K562 (cell line): ENCODE data around the gene ITGA7. TPM values are rescaled to one million over a fixed set of nuclear protein-coding genes. Genes with fewer than 3 reads are reported as not detected.

Experiments used
- BDP1 ChIP-seq: IDR thresholded peaks from 3 replicates; pipeline ENCODE4 v1.6.1; 2011; ENCODE audit not compliant: insufficient read length, insufficient read depth
- CHAMP1 ChIP-seq: fragments of 450-650 bp; IDR thresholded peaks from 2 replicates; pipeline ENCODE4 v1.6.1; 2016; ENCODE audit warnings: mild to moderate bottlenecking
- CLOCK ChIP-seq: fragments of 250-450 bp; sonication (Bioruptor Pico); IDR thresholded peaks from 2 replicates; pipeline ENCODE4 v1.4.0; 2020; ENCODE audit warnings: mild to moderate bottlenecking, moderate library complexity, borderline replicate concordance
- ETV5 ChIP-seq: sonication (generic); formaldehyde crosslinking; IDR thresholded peaks from 2 replicates; pipeline ENCODE4 v1.4.0; 2020; ENCODE audit warnings: low read depth, mild to moderate bottlenecking, missing genetic modification reagents
- HSF4 ChIP-seq: fragments of 250-450 bp; sonication (Bioruptor Pico); IDR thresholded peaks from 2 replicates; pipeline ENCODE4 v2.1.2; 2022; ENCODE audit warnings: mild to moderate bottlenecking, moderate library complexity, borderline replicate concordance
- LARP7 ChIP-seq: fragments of 450-650 bp; IDR thresholded peaks from 2 replicates; pipeline ENCODE4 v1.6.1; 2016
- LCOR ChIP-seq: sonication (generic); formaldehyde crosslinking; IDR thresholded peaks from 2 replicates; pipeline ENCODE4 v1.8.0; 2022; ENCODE audit warnings: mild to moderate bottlenecking, missing genetic modification reagents
- MCM2 ChIP-seq: fragments of 450-650 bp; IDR thresholded peaks from 2 replicates; pipeline ENCODE4 v1.6.1; 2017; ENCODE audit warnings: low read depth, mild to moderate bottlenecking
- MEIS2 ChIP-seq: fragments of 450-650 bp; IDR thresholded peaks from 2 replicates; pipeline ENCODE4 v1.6.1; 2014; ENCODE audit warnings: mild to moderate bottlenecking; ENCODE audit not compliant: partially characterized antibody
- NBN ChIP-seq: fragments of 450-650 bp; IDR thresholded peaks from 2 replicates; pipeline ENCODE4 v1.6.1; 2016; ENCODE audit warnings: low read depth, mild to moderate bottlenecking
- POLR3A ChIP-seq: IDR thresholded peaks from 2 replicates; pipeline ENCODE4 v1.6.1; 2011; ENCODE audit warnings: borderline replicate concordance, mild to moderate bottlenecking, moderate library complexity; ENCODE audit not compliant: insufficient read length, insufficient read depth; ENCODE audit errors: extremely low read depth
- PYGO2 ChIP-seq: fragments of 450-650 bp; IDR thresholded peaks from 2 replicates; pipeline ENCODE4 v1.6.1; 2016; ENCODE audit warnings: mild to moderate bottlenecking, missing genetic modification characterization, moderate library complexity, missing compliant biosample characterization
- RNF2 ChIP-seq: sonication (generic); IDR thresholded peaks from 2 replicates; pipeline ENCODE4 v1.6.1; 2016
- SAP30 ChIP-seq: fragments of 200-600 bp; sonication (generic); IDR thresholded peaks from 2 replicates; pipeline ENCODE4 v1.6.1; 2012; ENCODE audit warnings: borderline replicate concordance, low read depth, mild to moderate bottlenecking, moderate library complexity, low read length, control low read depth, inconsistent platforms; ENCODE audit not compliant: insufficient read depth, poor library complexity, severe bottlenecking
- TCFL5 ChIP-seq: fragments of 250-450 bp; sonication (Bioruptor Pico); conservative IDR thresholded peaks from 2 replicates; pipeline ENCODE4 v1.6.1; 2021; ENCODE audit warnings: mild to moderate bottlenecking, moderate library complexity, matching md5 sums
- ZBTB33 ChIP-seq: sonication (generic); formaldehyde crosslinking; IDR thresholded peaks from 2 replicates; pipeline ENCODE4 v1.8.1; 2023; ENCODE audit warnings: mild to moderate bottlenecking, missing genetic modification reagents
- ZBTB8A ChIP-seq: fragments of 450-650 bp; IDR thresholded peaks from 2 replicates; pipeline ENCODE4 v1.6.1; 2018; ENCODE audit warnings: mild to moderate bottlenecking, moderate library complexity; ENCODE audit not compliant: partially characterized antibody
- ZNF232 ChIP-seq: sonication (generic); formaldehyde crosslinking; IDR thresholded peaks from 2 replicates; pipeline ENCODE4 v1.8.0; 2022; ENCODE audit warnings: mild to moderate bottlenecking, missing genetic modification reagents
- ZNF551 ChIP-seq: fragments of 250-450 bp; sonication (Bioruptor Pico); IDR thresholded peaks from 2 replicates; pipeline ENCODE4 v1.5.0; 2021; ENCODE audit warnings: mild to moderate bottlenecking, moderate library complexity
- ZNF668 ChIP-seq: fragments of 250-450 bp; sonication (Bioruptor Pico); IDR thresholded peaks from 2 replicates; pipeline ENCODE4 v1.8.0; 2022; ENCODE audit warnings: mild to moderate bottlenecking, inconsistent platforms
- ZNF707 ChIP-seq: fragments of 250-450 bp; sonication (Bioruptor Pico); conservative IDR thresholded peaks from 2 replicates; pipeline ENCODE4 v1.8.0; 2022; ENCODE audit warnings: inconsistent platforms, mild to moderate bottlenecking, moderate library complexity
- polyA plus RNA-seq, 8 experiments: library from polyadenylated mRNA; depleted of rRNA in 4 of 8; stranded (reverse) in 5 of 8; unstranded in 3 of 8; fragments of >200 nt; fragmentation: Nextera tagmentation in 2 of 8; fragmentation: Illumina TruSeq in 1 of 8; extraction: Ambion mirVana in 2 of 8; extraction: Trizol in 1 of 8; gene quantifications; 2 replicates each; pipeline versions ENCODE4 v1.2.1 to v1.2.3, GENCODE V29; 2011 to 2014; ENCODE audit warnings: inconsistent platforms in 1 of 8, missing spikeins in 1 of 8
- total RNA-seq, 7 experiments: library from RNA; depleted of rRNA in 6 of 7; stranded (reverse); fragments of >200 nt in 6 of 7; fragmentation: Illumina TruSeq in 2 of 7; extraction: Trizol in 2 of 7; gene quantifications; 2 replicates each; pipeline versions ENCODE4 v1.2.1 to v1.2.3, GENCODE V29; 2011 to 2021; ENCODE audit warnings: low replicate concordance in 1 of 7

The ITGA7 gene
- total and polyA plus RNA-seq, 9 of the 15 experiments (the other 6 are each of a cell fraction or from before 2014, with no cell fraction given): 0.11 to 2.3 (median 0.56) TPM; not detected in 1

- no peak for TF ChIP-seq CLOCK
- TF ChIP-seq SAP30: peak; percentile 85
- TF ChIP-seq MEIS2: peak; percentile 86
- no peak for TF ChIP-seq ZBTB8A
- TF ChIP-seq ETV5: peak; percentile 57
- peak; percentile 73 for TF ChIP-seq RNF2
- TF ChIP-seq ZNF232 (CRISPR knock-in tag): no peak
- TF ChIP-seq HSF4 (CRISPR knock-in tag): no peak
- no peak for TF ChIP-seq BDP1
- no peak for TF ChIP-seq ZNF707
- TF ChIP-seq TCFL5 (CRISPR knock-in tag): no peak
- no peak for TF ChIP-seq CHAMP1
- TF ChIP-seq MCM2: no peak
- no peak for TF ChIP-seq POLR3A
- no peak for TF ChIP-seq PYGO2
- TF ChIP-seq ZBTB33 (CRISPR knock-in tag): peak; percentile 29; the same call in 1 of the 2 replicates
- no peak for TF ChIP-seq ZNF668
- no peak for TF ChIP-seq NBN
- TF ChIP-seq ZNF551 (CRISPR knock-in tag): no peak
- TF ChIP-seq LARP7: 0 out of 2 replicates have a peak, but pooled peaks have one; percentile 33
- peak; percentile 63; the same call in 1 of the 2 replicates for TF ChIP-seq LCOR
These were observed 21.5 kb upstream of the ITGA7 start, which contains the start of gene CD63 (continued) for GRCh38 chr12:55728939-55729818.
